Colonic mucosa (tissue), 4 donors: ENCODE measurements around the gene TRIM17. TPM values are rescaled to one million over a fixed set of nuclear protein-coding genes. Genes with fewer than 3 reads are reported as not detected.
"Not testable (repeated sequence)": the region's sequence is repeated elsewhere in the genome, so short reads cannot be mapped to it uniquely, and the experiment has no call there.

Source experiments
- DNase-seq: peaks from one replicate; pipeline ENCODE4 v3.0.0-alpha.2; 2020
- H3K27ac ChIP-seq: fragments of 200-600 bp; one replicate; pipeline ENCODE4 v1.8.0; 2021
- H3K27me3 ChIP-seq: fragments of 200-600 bp; one replicate; pipeline ENCODE4 v1.8.0; 2021
- H3K36me3 ChIP-seq: fragments of 200-600 bp; one replicate; pipeline ENCODE4 v1.8.0; 2021
- H3K4me1 ChIP-seq: fragments of 200-600 bp; one replicate; pipeline ENCODE4 v1.8.0; 2021; ENCODE audit warnings: mild to moderate bottlenecking
- H3K4me3 ChIP-seq: fragments of 200-600 bp; one replicate; pipeline ENCODE4 v1.8.0; 2021
- H3K9ac ChIP-seq, 2 donors: one replicate each; pipeline ENCODE4 v1.7.0; 2013; ENCODE audit warnings: control low read depth in 2 of 2, low read depth in 2 of 2, low read length in 2 of 2
- H3K9me3 ChIP-seq: fragments of 200-600 bp; one replicate; pipeline ENCODE4 v1.8.0; 2021
- CTCF ChIP-seq: fragments of 200-600 bp; IDR thresholded peaks from one replicate; pipeline ENCODE4 v1.8.0; 2022; ENCODE audit warnings: antibody characterized with exemption, mild to moderate bottlenecking
- intact Hi-C: fragments of 100-400 bp; cut with DNase I; formaldehyde crosslinking; loops from one replicate; pipeline ENCODE4 v1.14.1; 2022
- total RNA-seq, 2 donors: library from RNA; stranded (reverse); fragmentation: NEBNext Ultra II Directional in 1 of 2; extraction: Animal tissue kit (Norgen Biotek cat#: 25700) in 1 of 2; gene quantifications; one replicate each; pipeline ENCODE4 v1.2.1, GENCODE V29; 2021
- donor health status: healthy.
- donor health status: DM: no; HTN: no; CAD: no.
- donor health status: DM: no; HTN: no; CAD: no.

TRIM17 gene
- total RNA-seq, 2 donors from 2014 or later, result 0.21 TPM; not detected in 1

GRCh38 chr1:228437424-228437962 lies 20.8 kb upstream of the TRIM17 start:
- Histone ChIP-seq H3K4me1 (no peaks in the 10 kb centered on the region), H3K27me3 (no peaks in the 10 kb centered on the region), H3K9ac (no peak overlapping the region), H3K9me3 (no peaks in the 10 kb centered on the region), H3K4me3 (no peak overlapping the region), H3K36me3 (no peaks in the 10 kb centered on the region), H3K27ac (no peak overlapping the region)
- no peak for DNase-seq
- intact Hi-C loops, result no loop called here
- no peak for TF ChIP-seq CTCF

GRCh38 chr1:228434689-228435088 lies 18.0 kb upstream of the TRIM17 start:
- intact Hi-C loops, result no loop called here
- Histone ChIP-seq H3K36me3 (no peaks in the 10 kb centered on the region), H3K4me3 (no peak overlapping the region), H3K27ac (no peak overlapping the region), H3K9me3 (no peaks in the 10 kb centered on the region), H3K9ac (no peak overlapping the region), H3K4me1 (no peaks in the 10 kb centered on the region), H3K27me3 (no peaks in the 10 kb centered on the region)
- no peak for DNase-seq
- no peak for TF ChIP-seq CTCF

GRCh38 chr1:228433337-228434053 lies 16.8 kb upstream of the TRIM17 start:
- H3K9me3 ChIP-seq, H3K27me3 ChIP-seq, H3K4me1 ChIP-seq, H3K4me3 ChIP-seq, intact Hi-C loops, H3K36me3 ChIP-seq, H3K9ac ChIP-seq, H3K27ac ChIP-seq, DNase-seq: not testable (repeated sequence)

GRCh38 chr1:228430243-228430642 lies 13.6 kb upstream of the TRIM17 start:
- H3K36me3 ChIP-seq, result no peaks in the 10 kb centered on the region
- no peak for DNase-seq
- H3K27me3 ChIP-seq, result no peaks in the 10 kb centered on the region
- no peaks in the 10 kb centered on the region for H3K9me3 ChIP-seq
- H3K9ac ChIP-seq, result no peak overlapping the region
- H3K4me1 ChIP-seq, result no peaks in the 10 kb centered on the region
- intact Hi-C loops, result no loop called here
- H3K27ac ChIP-seq, result no peak overlapping the region
- no peak for TF ChIP-seq CTCF
- H3K4me3 ChIP-seq, result no peak overlapping the region

- intact Hi-C loops, result no loop called here
- H3K27me3 ChIP-seq, result no peaks in the 10 kb centered on the region
Observed at GRCh38 chr1:228429698-228430097, 13.0 kb upstream of the TRIM17 start.

More at GRCh38 chr1:228429698-228430097, 13.0 kb upstream of the TRIM17 start:
- Histone ChIP-seq H3K4me3 (no peak overlapping the region), H3K4me1 (no peaks in the 10 kb centered on the region), H3K36me3 (no peaks in the 10 kb centered on the region), H3K9me3 (no peaks in the 10 kb centered on the region), H3K27ac (no peak overlapping the region), H3K9ac (no peak overlapping the region)
- no peak for DNase-seq
- TF ChIP-seq CTCF, result no peak
